ENCODE data around the gene ZYG11B.
"Not testable (repeated sequence)": the region's sequence is repeated elsewhere in the genome, so short reads cannot be mapped to it uniquely, and the experiment has no call there.

Gene ZYG11B

GRCh38 chr1:52820830-52821229 is 94.6 kb downstream of the ZYG11B start:
- not testable (repeated sequence) for H3K36me3 ChIP-seq (ENCODE audit: insufficient read depth, low read length); H3K9me3 ChIP-seq (ENCODE audit: control insufficient read depth, insufficient read depth, low read length); H3K4me1 ChIP-seq (ENCODE audit: insufficient read depth, low read length); H3K9ac ChIP-seq (ENCODE audit: low read depth, low read length)

DNA sequence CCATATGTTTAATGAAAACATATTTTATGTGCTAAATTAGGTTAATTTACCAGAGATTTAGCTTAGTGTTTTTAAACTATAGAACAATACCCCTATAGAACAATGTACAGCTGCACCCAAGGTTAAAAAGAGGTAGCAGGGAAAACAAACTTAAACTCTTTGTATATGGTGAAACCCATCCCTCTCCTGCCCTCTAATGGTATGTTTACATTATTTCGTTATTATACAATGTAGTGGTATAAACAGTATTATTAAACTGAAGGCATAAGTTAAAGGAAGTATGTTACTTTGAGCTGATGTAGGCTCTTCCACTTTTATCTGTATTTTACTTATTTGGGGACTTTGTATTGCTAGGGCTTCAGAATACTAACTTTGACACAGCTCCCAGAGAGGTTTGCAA is 99.6 kb downstream of the ZYG11B start:
- H3K9me3 ChIP-seq (ENCODE audit: control insufficient read depth, insufficient read depth, low read length), result no peaks in the 10 kb centered on the region
- peaks cover 3% of the 10 kb centered on the region; the same call in 1 of the 2 replicates for H3K36me3 ChIP-seq (ENCODE audit: insufficient read depth, low read length)
- no peaks in the 10 kb centered on the region for H3K4me1 ChIP-seq (ENCODE audit: insufficient read depth, low read length)
- H3K9ac ChIP-seq (ENCODE audit: low read depth, low read length), result no peak overlapping the region

GRCh38 chr1:52834798-52835197 is 108.5 kb downstream of the ZYG11B start:
- no peak overlapping the region for H3K9ac ChIP-seq (ENCODE audit: low read depth, low read length)
- peaks cover 22% of the 10 kb centered on the region for H3K4me1 ChIP-seq (ENCODE audit: insufficient read depth, low read length)
- no peaks in the 10 kb centered on the region for H3K36me3 ChIP-seq (ENCODE audit: insufficient read depth, low read length)
- no peaks in the 10 kb centered on the region for H3K9me3 ChIP-seq (ENCODE audit: control insufficient read depth, insufficient read depth, low read length)

- no peaks in the 10 kb centered on the region for H3K36me3 ChIP-seq (ENCODE audit: insufficient read depth, low read length)
- H3K9ac ChIP-seq (ENCODE audit: low read depth, low read length), result no peak overlapping the region; the same call in 1 of the 2 replicates
- H3K9me3 ChIP-seq (ENCODE audit: control insufficient read depth, insufficient read depth, low read length), result no peaks in the 10 kb centered on the region
- peaks cover 22% of the 10 kb centered on the region for H3K4me1 ChIP-seq (ENCODE audit: insufficient read depth, low read length)
Observed at GRCh38 chr1:52836035-52836434, 109.8 kb downstream of the ZYG11B start.

DNA sequence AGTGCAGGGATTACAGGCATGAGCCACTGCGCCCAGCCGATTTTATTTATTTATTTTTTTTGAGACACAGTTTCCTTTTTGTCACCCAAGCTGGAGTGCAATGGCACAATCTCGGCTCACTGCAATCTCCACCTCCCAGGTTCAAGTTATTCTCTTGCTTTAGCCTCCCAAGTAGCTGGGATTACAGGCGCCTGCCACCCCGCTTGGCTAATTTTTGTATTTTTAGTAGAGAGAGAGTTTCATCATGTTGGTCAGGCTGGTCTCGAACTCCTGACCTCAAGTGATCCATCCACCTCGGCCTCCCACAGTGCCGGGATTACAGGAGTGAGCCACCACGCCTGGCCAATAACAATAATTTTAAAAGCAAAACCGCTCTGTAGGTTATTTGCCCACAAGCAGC is 112.9 kb downstream of the ZYG11B start:
- H3K36me3 ChIP-seq (ENCODE audit: insufficient read depth, low read length), result not testable (repeated sequence)

GRCh38 chr1:52842643-52843310 is 116.5 kb downstream of the ZYG11B start, which contains the start of gene ZYG11A:
TSS of gene ZYG11A (plus strand) at chr1:52842760. CDS start at chr1:52842884, 124 bp downstream.
- Histone ChIP-seq H3K9me3 (ENCODE audit: control insufficient read depth, insufficient read depth, low read length) (no peaks in the 10 kb centered on the region), H3K36me3 (ENCODE audit: insufficient read depth, low read length) (no peaks in the 10 kb centered on the region), H3K9ac (ENCODE audit: low read depth, low read length) (peak within 1 kb of the TSS; percentile 99), H3K4me1 (ENCODE audit: insufficient read depth, low read length) (no peaks in the 10 kb centered on the region)

More for the DNA sequence above, 112.9 kb downstream of the ZYG11B start:
- peaks cover 15% of the 10 kb centered on the region for H3K4me1 ChIP-seq (ENCODE audit: insufficient read depth, low read length)
- H3K9ac ChIP-seq (ENCODE audit: low read depth, low read length); H3K9me3 ChIP-seq (ENCODE audit: control insufficient read depth, insufficient read depth, low read length): not testable (repeated sequence)

DNA sequence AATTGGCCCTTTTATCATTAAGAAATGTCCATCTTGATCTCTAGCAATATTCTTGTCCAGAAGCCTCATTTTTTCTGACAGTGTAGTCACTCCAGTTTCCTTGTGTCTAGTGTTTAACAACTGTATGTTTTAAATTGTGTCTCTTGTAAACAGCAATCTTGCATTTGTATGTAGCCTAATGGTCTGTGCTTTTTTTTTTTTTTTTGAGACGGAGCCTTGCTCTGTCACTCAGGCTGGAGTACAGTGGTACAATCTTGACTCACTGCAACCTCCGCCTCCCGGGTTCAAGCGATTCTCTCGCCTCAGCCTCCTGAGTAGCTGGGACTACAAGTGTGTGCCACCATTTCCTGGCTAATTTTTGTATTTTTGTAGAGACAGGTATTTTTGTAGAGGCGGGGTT is 118.9 kb downstream of the ZYG11B start:
- not testable (repeated sequence) for H3K9me3 ChIP-seq (ENCODE audit: control insufficient read depth, insufficient read depth, low read length); H3K9ac ChIP-seq (ENCODE audit: low read depth, low read length); H3K36me3 ChIP-seq (ENCODE audit: insufficient read depth, low read length); H3K4me1 ChIP-seq (ENCODE audit: insufficient read depth, low read length)

DNA sequence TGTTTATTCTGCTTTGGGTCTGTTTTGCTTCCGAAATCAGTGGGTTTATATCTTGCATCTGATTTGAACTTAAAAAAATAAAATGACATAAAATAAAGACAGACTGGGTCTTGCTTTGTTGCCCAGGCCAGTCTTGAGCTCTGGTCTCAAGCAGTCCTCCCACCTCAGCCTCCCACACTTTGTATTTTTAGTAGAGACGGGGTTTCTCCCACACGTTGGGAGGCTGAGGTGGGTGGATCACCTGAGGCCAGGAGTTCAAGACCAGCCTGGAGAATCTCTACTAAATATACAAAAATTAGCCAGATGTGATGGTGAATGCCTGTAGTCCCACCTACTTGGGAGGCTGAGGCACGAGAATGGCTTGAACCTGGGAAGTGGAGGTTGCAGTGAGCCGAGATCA is 122.2 kb downstream of the ZYG11B start:
- no peaks in the 10 kb centered on the region for H3K4me1 ChIP-seq (ENCODE audit: insufficient read depth, low read length)
- no peaks in the 10 kb centered on the region for H3K9me3 ChIP-seq (ENCODE audit: control insufficient read depth, insufficient read depth, low read length)
- H3K9ac ChIP-seq (ENCODE audit: low read depth, low read length), result no peak overlapping the region
- H3K36me3 ChIP-seq (ENCODE audit: insufficient read depth, low read length), result no peaks in the 10 kb centered on the region

GRCh38 chr1:52850951-52851350 is 124.7 kb downstream of the ZYG11B start:
- Histone ChIP-seq H3K9ac (ENCODE audit: low read depth, low read length) (no peak overlapping the region), H3K4me1 (ENCODE audit: insufficient read depth, low read length) (no peaks in the 10 kb centered on the region), H3K9me3 (ENCODE audit: control insufficient read depth, insufficient read depth, low read length) (no peaks in the 10 kb centered on the region), H3K36me3 (ENCODE audit: insufficient read depth, low read length) (no peaks in the 10 kb centered on the region)

DNA sequence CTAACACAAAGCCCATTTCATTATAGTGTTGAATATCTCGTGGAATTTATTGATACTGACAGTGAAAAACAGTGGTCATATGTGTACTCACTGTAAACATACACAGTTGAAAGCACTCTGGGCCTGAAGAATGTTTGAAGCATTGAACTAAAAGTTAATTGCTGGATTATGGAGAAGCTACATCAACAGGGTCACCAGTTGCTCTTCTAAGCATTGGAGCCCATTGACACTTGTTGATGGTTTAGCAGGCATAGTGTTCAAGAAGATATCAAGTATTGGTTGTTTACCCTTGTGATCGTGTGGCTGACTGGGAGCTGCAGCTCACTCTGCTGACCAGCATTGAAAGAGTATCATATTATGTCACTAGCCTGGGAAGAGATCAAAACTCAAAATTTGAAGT is 126.6 kb downstream of the ZYG11B start:
- no peaks in the 10 kb centered on the region; the same call in 1 of the 2 replicates for H3K36me3 ChIP-seq (ENCODE audit: insufficient read depth, low read length)
- H3K4me1 ChIP-seq (ENCODE audit: insufficient read depth, low read length), result no peaks in the 10 kb centered on the region
- H3K9ac ChIP-seq (ENCODE audit: low read depth, low read length), result no peak overlapping the region
- no peaks in the 10 kb centered on the region for H3K9me3 ChIP-seq (ENCODE audit: control insufficient read depth, insufficient read depth, low read length)

- Histone ChIP-seq H3K9ac (ENCODE audit: low read depth, low read length) (no peak overlapping the region), H3K9me3 (ENCODE audit: control insufficient read depth, insufficient read depth, low read length) (no peaks in the 10 kb centered on the region), H3K4me1 (ENCODE audit: insufficient read depth, low read length) (no peaks in the 10 kb centered on the region), H3K36me3 (ENCODE audit: insufficient read depth, low read length) (no peaks in the 10 kb centered on the region; the same call in 1 of the 2 replicates)
Observed at GRCh38 chr1:52855584-52855983, 129.3 kb downstream of the ZYG11B start.

GRCh38 chr1:52856026-52856425 is 129.8 kb downstream of the ZYG11B start:
- H3K9me3 ChIP-seq (ENCODE audit: control insufficient read depth, insufficient read depth, low read length), result no peaks in the 10 kb centered on the region
- H3K36me3 ChIP-seq (ENCODE audit: insufficient read depth, low read length), result no peaks in the 10 kb centered on the region; the same call in 1 of the 2 replicates
- H3K4me1 ChIP-seq (ENCODE audit: insufficient read depth, low read length), result no peaks in the 10 kb centered on the region
- H3K9ac ChIP-seq (ENCODE audit: low read depth, low read length), result no peak overlapping the region

GRCh38 chr1:52857443-52857842 is 131.2 kb downstream of the ZYG11B start:
- Histone ChIP-seq H3K36me3 (ENCODE audit: insufficient read depth, low read length) (no peaks in the 10 kb centered on the region; the same call in 1 of the 2 replicates), H3K9ac (ENCODE audit: low read depth, low read length) (no peak overlapping the region), H3K4me1 (ENCODE audit: insufficient read depth, low read length) (no peaks in the 10 kb centered on the region), H3K9me3 (ENCODE audit: control insufficient read depth, insufficient read depth, low read length) (no peaks in the 10 kb centered on the region)

GRCh38 chr1:52862666-52863458 is 136.6 kb downstream of the ZYG11B start:
- Histone ChIP-seq H3K36me3 (ENCODE audit: insufficient read depth, low read length) (no peaks in the 10 kb centered on the region; the same call in 1 of the 2 replicates), H3K9ac (ENCODE audit: low read depth, low read length) (no peak overlapping the region), H3K4me1 (ENCODE audit: insufficient read depth, low read length) (no peaks in the 10 kb centered on the region), H3K9me3 (ENCODE audit: control insufficient read depth, insufficient read depth, low read length) (no peaks in the 10 kb centered on the region)

All from ES-I3 (cell line).